Neural crest cell (in vitro differentiated cells): ENCODE results near the gene THEMIS2. TPM values are rescaled to one million over a fixed set of nuclear protein-coding genes. Genes with fewer than 3 reads are reported as not detected.

Source experiments
- DNase-seq: peaks from one replicate; pipeline ENCODE4 v3.0.0; 2021; ENCODE audit warnings: low read depth, mixed read lengths, low spot score
- H3K27ac Mint-ChIP-seq: one replicate; pipeline ENCODE4 v1.8.0; 2021; ENCODE audit warnings: mild to moderate bottlenecking, mixed read lengths; ENCODE audit not compliant: unreplicated experiment
- H3K27me3 Mint-ChIP-seq: 2 replicates; pipeline ENCODE4 v1.8.0; 2021; ENCODE audit warnings: low read depth, mild to moderate bottlenecking, mixed read lengths
- H3K36me3 Mint-ChIP-seq: 2 replicates; pipeline ENCODE4 v1.8.0; 2021; ENCODE audit warnings: low read depth, mild to moderate bottlenecking, mixed read lengths
- H3K4me1 Mint-ChIP-seq: 2 replicates; pipeline ENCODE4 v1.8.0; 2021; ENCODE audit warnings: mixed read lengths
- H3K4me3 Mint-ChIP-seq: one replicate; pipeline ENCODE4 v1.8.0; 2021; ENCODE audit warnings: mild to moderate bottlenecking, mixed read lengths
- H3K9me3 Mint-ChIP-seq: 2 replicates; pipeline ENCODE4 v1.8.0; 2021; ENCODE audit warnings: mixed read lengths
- total RNA-seq: library from RNA; stranded (reverse); gene quantifications from 2 replicates; pipeline ENCODE4 v1.2.1, GENCODE V29; 2021
- TF ChIP-seq, protein P1 (sequence below): fragments of 200-600 bp; sonication (generic); conservative IDR thresholded peaks from 2 replicates; pipeline ENCODE4 v1.5.0; 2021; ENCODE audit warnings: antibody characterized with exemption, mild to moderate bottlenecking

Gene THEMIS2
- total RNA-seq, 1 donor from 2014 or later = 5.5 TPM

DNA sequence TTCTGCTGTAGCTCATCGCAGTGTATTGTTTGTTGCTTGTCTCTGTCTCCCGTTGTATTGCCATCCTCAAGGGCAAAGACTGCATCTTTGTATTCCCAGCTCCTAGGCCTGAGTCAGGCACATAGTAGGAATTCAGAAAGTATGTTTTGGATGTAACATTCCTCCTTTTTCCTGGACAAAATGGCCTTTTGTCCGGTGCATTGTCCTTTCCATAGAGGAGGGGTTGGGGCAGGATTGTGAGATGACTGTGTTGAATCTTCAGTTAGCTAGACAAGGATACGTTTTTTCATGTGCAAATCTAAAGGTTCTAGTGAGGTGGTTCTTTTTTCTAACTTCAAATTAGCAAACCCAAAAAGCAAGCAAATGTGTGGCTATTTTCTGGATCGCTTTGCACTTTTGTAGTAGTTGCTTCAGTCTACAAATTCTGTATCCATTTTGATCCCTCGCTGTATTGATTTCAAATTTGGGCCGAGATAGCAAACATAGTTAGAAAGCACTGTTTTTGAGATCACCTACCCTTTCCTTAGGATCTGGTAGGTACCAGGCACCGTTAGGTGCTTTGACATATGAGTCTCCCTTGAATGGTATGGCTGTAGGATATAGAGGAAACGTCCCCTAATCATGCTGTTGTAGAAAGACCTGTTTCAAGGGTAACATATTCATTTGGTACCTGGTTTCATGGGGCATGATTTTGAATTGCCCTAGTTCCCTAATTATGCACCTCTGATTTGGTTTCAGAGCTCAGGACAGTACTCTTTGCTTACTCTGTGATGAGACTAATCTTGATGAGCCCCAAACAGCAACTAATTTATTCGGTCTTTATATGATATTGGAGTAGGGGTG lies 40.6 kb upstream of the THEMIS2 start:
- TF ChIP-seq, protein P1, sequence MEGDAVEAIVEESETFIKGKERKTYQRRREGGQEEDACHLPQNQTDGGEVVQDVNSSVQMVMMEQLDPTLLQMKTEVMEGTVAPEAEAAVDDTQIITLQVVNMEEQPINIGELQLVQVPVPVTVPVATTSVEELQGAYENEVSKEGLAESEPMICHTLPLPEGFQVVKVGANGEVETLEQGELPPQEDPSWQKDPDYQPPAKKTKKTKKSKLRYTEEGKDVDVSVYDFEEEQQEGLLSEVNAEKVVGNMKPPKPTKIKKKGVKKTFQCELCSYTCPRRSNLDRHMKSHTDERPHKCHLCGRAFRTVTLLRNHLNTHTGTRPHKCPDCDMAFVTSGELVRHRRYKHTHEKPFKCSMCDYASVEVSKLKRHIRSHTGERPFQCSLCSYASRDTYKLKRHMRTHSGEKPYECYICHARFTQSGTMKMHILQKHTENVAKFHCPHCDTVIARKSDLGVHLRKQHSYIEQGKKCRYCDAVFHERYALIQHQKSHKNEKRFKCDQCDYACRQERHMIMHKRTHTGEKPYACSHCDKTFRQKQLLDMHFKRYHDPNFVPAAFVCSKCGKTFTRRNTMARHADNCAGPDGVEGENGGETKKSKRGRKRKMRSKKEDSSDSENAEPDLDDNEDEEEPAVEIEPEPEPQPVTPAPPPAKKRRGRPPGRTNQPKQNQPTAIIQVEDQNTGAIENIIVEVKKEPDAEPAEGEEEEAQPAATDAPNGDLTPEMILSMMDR = no peak
- Mint-ChIP-seq H3K4me1 (peaks cover 26% of the 10 kb centered on the region), H3K36me3 (no peaks in the 10 kb centered on the region), H3K4me3 (peak overlapping the region; percentile 98), H3K9me3 (no peaks in the 10 kb centered on the region), H3K27me3 (no peaks in the 10 kb centered on the region), H3K27ac (peak overlapping the region; percentile 90)
- DNase-seq = no peak

DNA sequence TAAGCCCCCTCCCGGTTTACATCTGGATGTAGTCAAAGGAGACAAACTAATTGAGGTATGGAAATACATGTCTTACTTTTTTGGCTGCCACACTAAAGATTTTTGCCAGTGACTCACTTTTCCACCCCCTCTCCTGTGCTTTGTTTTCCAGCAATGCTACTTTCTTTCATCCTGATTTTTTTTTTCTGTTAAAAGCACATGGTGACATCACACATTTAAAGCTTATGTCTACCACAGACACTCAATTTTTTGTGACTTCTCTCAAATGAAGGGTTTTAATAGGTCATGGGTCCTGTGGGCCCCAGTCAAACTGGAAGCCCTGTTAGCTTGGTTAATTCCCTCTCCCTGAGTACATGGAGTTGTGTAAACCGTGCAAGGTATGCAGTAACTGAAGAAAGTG lies 39.6 kb upstream of the THEMIS2 start:
- Mint-ChIP-seq H3K4me3 (peak overlapping the region; percentile 98), H3K27ac (no peak overlapping the region), H3K4me1 (peaks cover 26% of the 10 kb centered on the region), H3K27me3 (no peaks in the 10 kb centered on the region), H3K36me3 (no peaks in the 10 kb centered on the region), H3K9me3 (no peaks in the 10 kb centered on the region)
- DNase-seq = no peak
- TF ChIP-seq, protein P1 = no peak

DNA sequence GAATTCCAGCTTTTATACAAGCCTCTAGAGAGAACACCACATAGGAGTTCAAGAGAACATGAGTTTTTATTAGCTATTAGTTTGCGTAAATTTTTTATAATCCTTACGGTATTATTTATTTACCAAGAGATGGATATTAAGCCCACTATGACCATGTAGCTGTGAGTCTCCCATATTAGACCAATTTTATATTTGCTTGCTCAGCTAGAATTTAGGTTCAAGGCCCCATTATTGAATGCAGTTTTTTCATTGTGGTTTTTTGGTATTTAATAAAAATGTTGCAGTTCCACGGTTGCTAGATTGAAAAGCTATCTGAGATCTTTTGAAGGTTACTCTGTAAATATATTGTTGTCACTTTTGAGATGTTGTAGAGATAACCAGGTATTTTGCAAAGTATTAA lies 38.9 kb upstream of the THEMIS2 start:
- TF ChIP-seq, protein P1 = no peak
- no peak for DNase-seq
- Mint-ChIP-seq H3K4me1 (peaks cover 26% of the 10 kb centered on the region), H3K36me3 (no peaks in the 10 kb centered on the region), H3K27ac (no peak overlapping the region), H3K9me3 (no peaks in the 10 kb centered on the region), H3K4me3 (peak overlapping the region; percentile 70), H3K27me3 (no peaks in the 10 kb centered on the region)

DNA sequence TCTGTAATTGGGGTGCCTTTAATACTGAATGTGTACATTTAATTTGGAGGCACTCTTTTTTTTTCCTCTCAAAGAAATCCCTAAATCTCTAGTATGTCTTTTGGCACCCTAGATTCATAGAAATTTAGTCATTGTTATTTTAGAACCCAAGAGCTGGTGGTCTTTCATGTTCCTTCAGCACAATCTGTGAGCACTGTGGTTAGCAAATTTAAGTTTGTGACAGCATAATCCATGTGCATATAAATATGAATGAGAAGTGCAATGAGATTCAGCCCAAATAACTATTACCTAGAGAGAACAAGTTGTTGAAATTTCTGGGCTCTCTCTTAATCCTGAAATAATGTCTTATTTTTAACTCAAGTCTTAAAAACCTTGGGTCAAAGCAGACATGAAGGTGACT lies 37.3 kb upstream of the THEMIS2 start:
- Mint-ChIP-seq H3K4me3 (no peak overlapping the region), H3K27ac (no peak overlapping the region), H3K4me1 (peaks cover 22% of the 10 kb centered on the region), H3K9me3 (no peaks in the 10 kb centered on the region), H3K27me3 (no peaks in the 10 kb centered on the region), H3K36me3 (peaks cover 3% of the 10 kb centered on the region)
- no peak for DNase-seq
- TF ChIP-seq, protein P1 = no peak

DNA sequence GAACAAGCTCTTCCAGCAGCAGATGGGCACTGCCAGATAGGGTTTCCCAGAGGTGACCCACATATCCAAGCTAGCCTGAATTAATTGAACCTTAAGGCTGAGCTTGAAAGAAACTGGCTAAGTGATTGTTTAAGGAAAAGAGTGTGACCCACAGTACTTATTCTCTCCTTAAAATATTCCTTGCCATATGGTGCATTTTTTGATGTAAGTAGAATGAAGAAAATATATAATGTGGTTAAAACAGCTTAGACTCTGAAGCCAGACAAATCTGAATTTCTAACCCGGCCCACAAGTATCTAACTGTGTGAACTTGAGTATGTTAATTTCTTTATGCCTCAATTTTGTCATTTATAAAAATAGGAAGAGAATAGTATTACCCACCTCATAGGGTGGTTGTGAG lies 36.8 kb upstream of the THEMIS2 start:
- Mint-ChIP-seq H3K27ac (no peak overlapping the region), H3K9me3 (no peaks in the 10 kb centered on the region), H3K4me3 (no peak overlapping the region), H3K4me1 (peaks cover 20% of the 10 kb centered on the region), H3K27me3 (no peaks in the 10 kb centered on the region), H3K36me3 (peaks cover 8% of the 10 kb centered on the region)
- TF ChIP-seq, protein P1 = no peak
- no peak for DNase-seq
